Calu3 (cell line): ENCODE results near the gene SPG7. TPM values are rescaled to one million over a fixed set of nuclear protein-coding genes. Genes with fewer than 3 reads are reported as not detected.
A peak's percentile ranks its signal among the peaks of the same experiment; 100 is the strongest.

Experiments
- BruUV-seq: library from RNA; stranded (reverse); fragments of 400-500 nt; replicated peaks from 2 replicates; lab custom pipeline; 2021; lab: Mats Ljungman, UMichigan
- CTCF ChIA-PET: fragments of 300-600 bp; sonication (Branson Sonifier 250); formaldehyde crosslinking; loops from one replicate; lab custom pipeline; 2022; ENCODE audit warnings: antibody characterized with exemption; lab: Charles Lee
- DNase-seq: peaks from one replicate; pipeline ENCODE4 v3.0.0; 2022
- H3K27ac Mint-ChIP-seq: one replicate; pipeline ENCODE4 v1.8.0; 2022; ENCODE audit warnings: mixed read lengths; ENCODE audit not compliant: unreplicated experiment
- H3K27me3 Mint-ChIP-seq: one replicate; pipeline ENCODE4 v1.8.0; 2022; ENCODE audit warnings: mixed read lengths; ENCODE audit not compliant: unreplicated experiment
- H3K36me3 Mint-ChIP-seq: one replicate; pipeline ENCODE4 v1.8.0; 2022; ENCODE audit warnings: mild to moderate bottlenecking, moderate library complexity, mixed read lengths; ENCODE audit not compliant: insufficient read depth, unreplicated experiment
- H3K4me1 Mint-ChIP-seq: one replicate; pipeline ENCODE4 v1.8.0; 2022; ENCODE audit warnings: mild to moderate bottlenecking, low read depth, mixed read lengths; ENCODE audit not compliant: unreplicated experiment
- H3K4me3 Mint-ChIP-seq: one replicate; pipeline ENCODE4 v1.8.0; 2022; ENCODE audit warnings: mild to moderate bottlenecking, low read depth, moderate library complexity, mixed read lengths; ENCODE audit not compliant: unreplicated experiment
- H3K9me3 Mint-ChIP-seq: one replicate; pipeline ENCODE4 v1.8.0; 2022; ENCODE audit warnings: low read depth, mixed read lengths; ENCODE audit not compliant: unreplicated experiment
- CTCF ChIP-seq: fragments of 200-600 bp; IDR thresholded peaks from one replicate; pipeline ENCODE4 v1.8.0; 2022; ENCODE audit warnings: antibody characterized with exemption; ENCODE audit not compliant: unreplicated experiment
- intact Hi-C: fragments of 100-400 bp; cut with micrococcal nuclease; formaldehyde crosslinking; loops from one replicate; pipeline ENCODE4 v1.10.0; 2022; ENCODE audit not compliant: unreplicated experiment
- total RNA-seq: library from RNA; stranded (reverse); gene quantifications from 2 replicates; pipeline ENCODE4 v1.2.3, GENCODE V29; 2022

Gene SPG7
- total RNA-seq, 1 experiment from 2014 or later, result 174 TPM

- intact Hi-C loops, result no loop called here
- no peaks in the 10 kb centered on the region for H3K9me3 Mint-ChIP-seq
Observed at GRCh38 chr16:89484041-89484501, 24.1 kb upstream of the SPG7 start.

GRCh38 chr16:89484923-89485679 lies 23.1 kb upstream of the SPG7 start:
- CTCF ChIA-PET, result interaction anchor here (1.2 kb wide), 1 partner anchor 20 kb away, joined by 3 read pairs; no protein-coding TSS in a partner anchor
- intact Hi-C loops, result loop anchor here (5.0 kb wide), 2 partner anchors 33 to 153 kb away; no protein-coding TSS in a partner anchor

More at GRCh38 chr16:89484041-89484501, 24.1 kb upstream of the SPG7 start:
- H3K4me1 Mint-ChIP-seq, result peaks cover 76% of the 10 kb centered on the region
- DNase-seq, result no peak
- peaks cover 71% of the 10 kb centered on the region for H3K36me3 Mint-ChIP-seq
- no peaks in the 10 kb centered on the region for H3K27me3 Mint-ChIP-seq
- H3K27ac Mint-ChIP-seq, result no peak overlapping the region
- H3K4me3 Mint-ChIP-seq, result no peak overlapping the region
- CTCF ChIA-PET, result interaction anchor here (0.6 kb wide), 1 partner anchor 36 kb away, joined by 3 read pairs; no protein-coding TSS in a partner anchor
- TF ChIP-seq CTCF, result no peak
- BruUV-seq, result no TSS peak

GRCh38 chr16:89485701-89486246 lies 22.4 kb upstream of the SPG7 start:
- Mint-ChIP-seq H3K27me3 (no peaks in the 10 kb centered on the region), H3K36me3 (peaks cover 80% of the 10 kb centered on the region), H3K4me1 (peaks cover 67% of the 10 kb centered on the region), H3K27ac (peak overlapping the region; percentile 48), H3K4me3 (peak overlapping the region; percentile 50), H3K9me3 (no peaks in the 10 kb centered on the region)
- CTCF ChIA-PET, result interaction anchor here (0.6 to 1.2 kb wide), 2 partner anchors 21 to 24 kb away, joined by 3 read pairs; no protein-coding TSS in a partner anchor
- TF ChIP-seq CTCF, result no peak
- intact Hi-C loops, result loop anchor here (5.0 kb wide), 2 partner anchors 33 to 153 kb away; no protein-coding TSS in a partner anchor
- no TSS peak for BruUV-seq
- no peak for DNase-seq

More at GRCh38 chr16:89484923-89485679, 23.1 kb upstream of the SPG7 start:
- H3K36me3 Mint-ChIP-seq, result peaks cover 77% of the 10 kb centered on the region
- H3K4me1 Mint-ChIP-seq, result peaks cover 72% of the 10 kb centered on the region
- no peak for TF ChIP-seq CTCF
- H3K27ac Mint-ChIP-seq, result peak overlapping the region; percentile 48
- no peaks in the 10 kb centered on the region for H3K27me3 Mint-ChIP-seq
- BruUV-seq, result no TSS peak
- DNase-seq, result no peak
- peak overlapping the region; percentile 50 for H3K4me3 Mint-ChIP-seq
- H3K9me3 Mint-ChIP-seq, result no peaks in the 10 kb centered on the region

GRCh38 chr16:89489040-89489897 lies 18.9 kb upstream of the SPG7 start:
- intact Hi-C loops, result loop anchor here (5.0 kb wide), 2 partner anchors 37 to 157 kb away; no protein-coding TSS in a partner anchor
- Mint-ChIP-seq H3K9me3 (no peaks in the 10 kb centered on the region), H3K27me3 (no peaks in the 10 kb centered on the region), H3K4me3 (peak overlapping the region; percentile 85), H3K36me3 (peaks cover 62% of the 10 kb centered on the region), H3K4me1 (peaks cover 44% of the 10 kb centered on the region), H3K27ac (peak overlapping the region; percentile 79)
- no peak for TF ChIP-seq CTCF
- no TSS peak for BruUV-seq
- peak; percentile 86 for DNase-seq
- CTCF ChIA-PET, result interaction anchor here (0.9 to 1.0 kb wide), 3 partner anchors 12 to 135 kb away, joined by 3 to 7 read pairs (median 4); no protein-coding TSS in a partner anchor
